ENCODE data around the gene DDX24.

- no peak for TF ChIP-seq POLR2A (IDR thresholded peaks at IDR 0.05)
- no peak for TF ChIP-seq CTCF (IDR thresholded peaks at IDR 0.05)
Measured at GRCh38 chr14:94040796-94041195, 40.2 kb downstream of the DDX24 start.

Measured in heart left ventricle (tissue), 13 donors.